ENCODE measurements around the gene KYNU.
"Not testable (repeated sequence)": the region's sequence is repeated elsewhere in the genome, so short reads cannot be mapped to it uniquely, and the experiment has no call there.

Gene KYNU

GRCh38 chr2:143030127-143030526 is 152.7 kb downstream of the KYNU start:
- Mint-ChIP-seq H3K4me3 (no peak overlapping the region), H3K9me3 (ENCODE audit: low read depth) (no peaks in the 10 kb centered on the region), H3K4me1 (ENCODE audit: low read depth) (no peaks in the 10 kb centered on the region), H3K27me3 (peaks cover 6% of the 10 kb centered on the region), H3K36me3 (no peaks in the 10 kb centered on the region), H3K27ac (no peak overlapping the region)

- H3K4me1 Mint-ChIP-seq (ENCODE audit: low read depth), result no peaks in the 10 kb centered on the region
- H3K9me3 Mint-ChIP-seq (ENCODE audit: low read depth), result no peaks in the 10 kb centered on the region
- no peak overlapping the region for H3K27ac Mint-ChIP-seq
- H3K4me3 Mint-ChIP-seq, result no peak overlapping the region
- peaks cover 4% of the 10 kb centered on the region for H3K27me3 Mint-ChIP-seq
- H3K36me3 Mint-ChIP-seq, result no peaks in the 10 kb centered on the region
Observed at GRCh38 chr2:143034292-143035074, 157.0 kb downstream of the KYNU start.

GRCh38 chr2:143051465-143051864 is 174.0 kb downstream of the KYNU start:
- H3K36me3 Mint-ChIP-seq, result peaks cover 2% of the 10 kb centered on the region
- H3K27ac Mint-ChIP-seq, result no peak overlapping the region
- no peak overlapping the region for H3K4me3 Mint-ChIP-seq
- H3K9me3 Mint-ChIP-seq (ENCODE audit: low read depth), result no peaks in the 10 kb centered on the region
- peaks cover 7% of the 10 kb centered on the region for H3K27me3 Mint-ChIP-seq
- H3K4me1 Mint-ChIP-seq (ENCODE audit: low read depth), result no peaks in the 10 kb centered on the region

- not testable (repeated sequence) for H3K36me3 Mint-ChIP-seq; H3K9me3 Mint-ChIP-seq (ENCODE audit: low read depth); H3K4me1 Mint-ChIP-seq (ENCODE audit: low read depth); H3K27ac Mint-ChIP-seq; H3K27me3 Mint-ChIP-seq; H3K4me3 Mint-ChIP-seq
Observed at GRCh38 chr2:143053437-143053836, 176.0 kb downstream of the KYNU start.

- no peaks in the 10 kb centered on the region for H3K4me1 Mint-ChIP-seq (ENCODE audit: low read depth)
- H3K27ac Mint-ChIP-seq, result no peak overlapping the region
- peaks cover 5% of the 10 kb centered on the region for H3K36me3 Mint-ChIP-seq
- H3K9me3 Mint-ChIP-seq (ENCODE audit: low read depth), result no peaks in the 10 kb centered on the region
- H3K27me3 Mint-ChIP-seq, result peaks cover 8% of the 10 kb centered on the region
- H3K4me3 Mint-ChIP-seq, result no peak overlapping the region
Observed at GRCh38 chr2:143056550-143056949, 179.1 kb downstream of the KYNU start.

- H3K27me3 Mint-ChIP-seq, result peaks cover 4% of the 10 kb centered on the region
- H3K36me3 Mint-ChIP-seq, result peaks cover 5% of the 10 kb centered on the region
- H3K9me3 Mint-ChIP-seq (ENCODE audit: low read depth), result no peaks in the 10 kb centered on the region
- no peaks in the 10 kb centered on the region for H3K4me1 Mint-ChIP-seq (ENCODE audit: low read depth)
- H3K4me3 Mint-ChIP-seq, result no peak overlapping the region
- no peak overlapping the region for H3K27ac Mint-ChIP-seq
Observed at GRCh38 chr2:143058851-143059250, 181.4 kb downstream of the KYNU start.

GRCh38 chr2:143063612-143064200 is 186.2 kb downstream of the KYNU start:
- H3K27me3 Mint-ChIP-seq, result peaks cover 3% of the 10 kb centered on the region
- H3K4me1 Mint-ChIP-seq (ENCODE audit: low read depth), result no peaks in the 10 kb centered on the region
- peaks cover 8% of the 10 kb centered on the region for H3K36me3 Mint-ChIP-seq
- no peak overlapping the region for H3K27ac Mint-ChIP-seq
- H3K9me3 Mint-ChIP-seq (ENCODE audit: low read depth), result peaks cover 21% of the 10 kb centered on the region
- no peak overlapping the region for H3K4me3 Mint-ChIP-seq

- Mint-ChIP-seq H3K27ac (no peak overlapping the region), H3K4me1 (ENCODE audit: low read depth) (no peaks in the 10 kb centered on the region), H3K36me3 (peaks cover 8% of the 10 kb centered on the region), H3K4me3 (no peak overlapping the region), H3K27me3 (peaks cover 1% of the 10 kb centered on the region), H3K9me3 (ENCODE audit: low read depth) (peaks cover 21% of the 10 kb centered on the region)
Observed at GRCh38 chr2:143068094-143068493, 190.6 kb downstream of the KYNU start.

- Mint-ChIP-seq H3K4me3 (no peak overlapping the region), H3K4me1 (ENCODE audit: low read depth) (no peaks in the 10 kb centered on the region), H3K27ac (no peak overlapping the region), H3K27me3 (peaks cover 1% of the 10 kb centered on the region), H3K36me3 (peaks cover 8% of the 10 kb centered on the region), H3K9me3 (ENCODE audit: low read depth) (peaks cover 21% of the 10 kb centered on the region)
Observed at GRCh38 chr2:143068509-143068908, 191.0 kb downstream of the KYNU start.

- peaks cover 11% of the 10 kb centered on the region for H3K36me3 Mint-ChIP-seq
- peaks cover 1% of the 10 kb centered on the region for H3K27me3 Mint-ChIP-seq
- H3K27ac Mint-ChIP-seq, result no peak overlapping the region
- peaks cover 13% of the 10 kb centered on the region for H3K9me3 Mint-ChIP-seq (ENCODE audit: low read depth)
- H3K4me3 Mint-ChIP-seq, result no peak overlapping the region
- no peaks in the 10 kb centered on the region for H3K4me1 Mint-ChIP-seq (ENCODE audit: low read depth)
Observed at GRCh38 chr2:143070704-143071103, 193.2 kb downstream of the KYNU start.

GRCh38 chr2:143071185-143071876 is 193.9 kb downstream of the KYNU start:
- H3K4me1 Mint-ChIP-seq (ENCODE audit: low read depth), result no peaks in the 10 kb centered on the region
- H3K36me3 Mint-ChIP-seq, result peaks cover 7% of the 10 kb centered on the region
- H3K27me3 Mint-ChIP-seq, result no peaks in the 10 kb centered on the region
- no peak overlapping the region for H3K27ac Mint-ChIP-seq
- H3K9me3 Mint-ChIP-seq (ENCODE audit: low read depth), result peaks cover 8% of the 10 kb centered on the region
- H3K4me3 Mint-ChIP-seq, result no peak overlapping the region

GRCh38 chr2:143074913-143075312 is 197.4 kb downstream of the KYNU start:
- H3K27ac Mint-ChIP-seq; H3K4me3 Mint-ChIP-seq; H3K4me1 Mint-ChIP-seq (ENCODE audit: low read depth); H3K36me3 Mint-ChIP-seq; H3K27me3 Mint-ChIP-seq; H3K9me3 Mint-ChIP-seq (ENCODE audit: low read depth): not testable (repeated sequence)

- Mint-ChIP-seq H3K9me3 (ENCODE audit: low read depth) (no peaks in the 10 kb centered on the region), H3K4me3 (no peak overlapping the region), H3K27ac (no peak overlapping the region), H3K27me3 (no peaks in the 10 kb centered on the region), H3K4me1 (ENCODE audit: low read depth) (no peaks in the 10 kb centered on the region), H3K36me3 (peaks cover 7% of the 10 kb centered on the region)
Observed at GRCh38 chr2:143075711-143076110, 198.2 kb downstream of the KYNU start.

GRCh38 chr2:143078104-143078503 is 200.6 kb downstream of the KYNU start:
- peaks cover 7% of the 10 kb centered on the region for H3K36me3 Mint-ChIP-seq
- no peaks in the 10 kb centered on the region for H3K9me3 Mint-ChIP-seq (ENCODE audit: low read depth)
- no peaks in the 10 kb centered on the region for H3K27me3 Mint-ChIP-seq
- no peak overlapping the region for H3K4me3 Mint-ChIP-seq
- H3K4me1 Mint-ChIP-seq (ENCODE audit: low read depth), result no peaks in the 10 kb centered on the region
- no peak overlapping the region for H3K27ac Mint-ChIP-seq

- Mint-ChIP-seq H3K27ac (no peak overlapping the region), H3K4me3 (no peak overlapping the region), H3K36me3 (no peaks in the 10 kb centered on the region), H3K4me1 (ENCODE audit: low read depth) (peaks cover 20% of the 10 kb centered on the region), H3K9me3 (ENCODE audit: low read depth) (no peaks in the 10 kb centered on the region), H3K27me3 (no peaks in the 10 kb centered on the region)
Observed at GRCh38 chr2:143081616-143082015, 204.2 kb downstream of the KYNU start.
